DMS153 (cell line): ENCODE data around the gene RBMS1.
A peak's percentile ranks its signal among the peaks of the same experiment; 100 is the strongest.

Experiments
- DNase-seq: peaks from one replicate; lab custom pipeline; 2025; lab: John Stamatoyannopoulos, UW

The RBMS1 gene

GRCh38 chr2:160301420-160301819 lies 192.2 kb downstream of the RBMS1 start:
- no peak for DNase-seq

DNA sequence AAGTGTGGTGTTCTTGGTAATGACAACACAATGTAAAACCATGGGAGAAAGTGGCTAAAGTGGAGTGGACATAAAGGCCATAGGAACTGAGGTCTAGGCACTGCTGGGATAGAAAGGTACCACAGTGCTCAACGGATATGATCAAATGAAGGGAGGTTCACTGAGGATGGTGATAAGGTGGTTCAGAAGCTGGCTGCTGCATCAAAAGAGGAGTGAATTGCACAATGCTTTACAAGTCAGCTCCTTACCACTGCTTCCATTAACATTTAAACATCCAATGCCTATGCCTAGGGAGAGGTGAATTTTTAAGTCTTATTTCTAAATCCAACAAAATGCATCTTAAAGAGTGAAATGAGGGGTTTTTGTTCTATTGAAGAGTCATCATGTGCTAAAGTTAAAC lies 193.4 kb downstream of the RBMS1 start:
- DNase-seq, result no peak

DNA sequence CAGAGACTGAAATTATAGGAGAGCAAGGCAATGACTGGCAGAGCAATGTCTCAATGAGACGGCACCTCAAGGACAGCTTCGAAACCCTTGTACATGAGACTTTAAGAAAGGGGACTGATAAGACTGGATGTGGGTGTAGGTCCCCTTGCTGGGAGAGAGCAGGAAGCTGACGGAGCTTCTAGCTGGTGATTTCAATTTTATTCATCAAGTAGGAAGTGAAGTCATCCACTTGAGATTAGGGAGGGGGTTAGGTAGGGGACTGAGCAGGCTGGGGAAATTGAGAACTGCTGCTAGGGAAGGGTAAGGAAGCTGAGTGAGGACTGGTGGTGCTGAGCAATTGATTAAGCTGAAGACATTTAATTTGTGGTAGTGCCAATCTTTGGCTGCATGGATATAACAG lies 194.1 kb downstream of the RBMS1 start:
- no peak for DNase-seq

GRCh38 chr2:160298960-160299359 lies 194.6 kb downstream of the RBMS1 start:
- no peak for DNase-seq

DNA sequence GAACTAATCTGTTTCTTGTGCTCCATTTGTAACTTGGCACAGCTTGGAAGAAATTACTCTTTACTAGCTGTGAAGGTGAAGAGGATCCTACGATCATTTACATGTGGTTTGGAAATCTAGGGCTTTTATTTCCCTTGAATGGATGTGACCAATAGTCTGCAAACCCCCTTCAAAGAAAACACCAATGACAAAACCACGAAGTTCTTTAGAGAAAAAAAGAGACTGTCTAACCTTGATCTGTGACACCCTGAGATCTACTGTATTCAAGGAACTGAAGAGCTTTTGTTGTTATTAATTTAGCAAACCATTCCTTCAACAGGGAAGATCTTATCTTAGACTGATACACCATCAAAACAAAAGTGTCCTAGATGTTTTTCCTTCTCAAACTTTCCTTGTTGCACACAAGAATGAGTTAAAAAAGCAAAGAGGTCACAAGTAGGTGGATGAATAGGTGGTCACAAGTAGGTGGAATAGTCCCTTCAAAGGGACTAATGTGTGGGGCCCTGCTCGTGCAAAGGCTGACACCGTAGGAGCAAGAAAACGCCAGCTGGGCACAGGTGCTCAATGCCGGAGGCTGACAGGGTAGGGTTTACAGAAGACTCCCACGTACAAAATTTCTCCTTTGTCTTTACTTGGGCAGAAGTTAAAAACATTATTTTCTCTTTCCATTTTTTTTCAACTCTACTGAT lies 197.9 kb downstream of the RBMS1 start:
- no peak for DNase-seq

- DNase-seq, result no peak
Measured at GRCh38 chr2:160294889-160295288, 198.7 kb downstream of the RBMS1 start.

- DNase-seq, result no peak
Measured at GRCh38 chr2:160294339-160294803, 199.2 kb downstream of the RBMS1 start.

GRCh38 chr2:160293391-160294091 lies 200.1 kb downstream of the RBMS1 start:
- DNase-seq, result no peak

DNA sequence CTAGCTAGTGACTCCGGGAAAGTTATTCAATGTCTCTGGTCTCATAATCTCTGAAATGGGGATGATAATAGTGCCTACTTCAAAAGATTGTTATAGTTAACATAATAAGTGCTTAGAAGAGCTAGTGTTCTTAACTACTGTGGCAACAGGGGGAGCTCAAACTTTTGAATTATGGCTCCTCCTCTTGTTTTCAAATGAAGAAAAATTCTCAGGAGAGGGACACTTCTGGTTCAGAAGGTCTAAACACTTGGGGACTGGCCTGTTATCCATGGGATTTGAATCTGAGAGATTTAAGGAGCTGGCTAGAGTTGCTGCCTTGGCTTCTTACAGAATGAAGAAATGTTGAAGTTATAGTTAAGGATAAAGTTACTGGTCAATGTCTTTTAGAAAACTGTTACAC lies 201.4 kb downstream of the RBMS1 start:
- DNase-seq, result no peak

DNA sequence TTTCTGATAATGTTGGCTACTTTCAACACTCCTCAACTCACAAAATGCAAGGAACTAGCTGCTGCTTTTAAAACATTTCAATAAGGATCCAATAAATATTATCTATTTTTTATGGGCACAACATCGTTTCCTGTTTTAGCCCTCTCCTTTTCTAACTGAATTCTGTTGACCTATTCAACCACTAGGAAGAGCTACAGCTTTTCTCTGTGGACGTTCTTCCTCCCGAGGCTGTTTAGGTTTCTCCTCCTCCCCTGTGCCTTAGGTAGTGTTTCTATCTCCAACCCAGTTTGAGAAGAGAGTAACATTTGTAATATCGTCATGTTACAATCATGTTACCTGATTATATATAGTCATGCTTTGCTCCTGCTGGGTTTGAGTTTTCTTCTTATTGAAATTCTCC lies 202.2 kb downstream of the RBMS1 start:
- no peak for DNase-seq

DNA sequence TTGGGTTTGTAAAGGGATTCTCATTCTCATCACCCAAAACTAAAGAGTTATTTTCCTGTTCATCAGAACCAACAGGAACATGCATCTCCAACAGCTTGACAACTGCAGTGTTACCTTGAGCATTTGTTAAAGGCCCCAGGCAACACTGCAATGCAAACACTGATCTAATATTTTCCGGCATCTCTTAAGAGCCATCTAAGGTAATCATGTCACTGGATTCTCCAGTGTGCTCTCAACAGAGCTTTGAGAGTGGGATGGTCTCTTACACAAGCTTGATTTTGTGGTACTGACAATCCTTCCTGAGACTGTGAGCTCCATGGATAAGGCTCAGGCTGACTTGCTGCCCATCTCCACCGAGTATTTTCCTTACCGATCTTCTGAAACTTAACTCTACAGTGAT lies 203.0 kb downstream of the RBMS1 start:
- peak; percentile 81 for DNase-seq

GRCh38 chr2:160289831-160290230 lies 203.8 kb downstream of the RBMS1 start:
- DNase-seq, result no peak

- no peak for DNase-seq
Measured at GRCh38 chr2:160289126-160289525, 204.5 kb downstream of the RBMS1 start.

DNA sequence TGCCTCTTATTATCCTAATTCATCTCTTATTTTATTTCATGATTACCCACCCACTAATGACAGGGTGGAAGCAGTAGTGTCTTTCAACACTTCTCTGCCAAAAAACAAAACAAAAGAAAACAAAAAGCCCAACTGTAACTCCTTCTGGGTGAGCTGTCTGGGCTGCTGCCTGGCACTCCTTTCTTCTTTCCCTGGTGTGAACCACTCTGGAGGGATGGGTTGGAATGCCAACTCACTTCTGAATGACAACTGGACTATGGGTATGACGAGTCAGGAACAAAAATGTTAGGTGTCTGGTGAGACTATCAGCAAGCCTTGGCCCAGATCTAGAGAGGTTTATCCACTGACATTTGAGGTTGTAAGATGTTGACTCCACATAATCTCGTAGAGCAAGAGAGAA lies 205.3 kb downstream of the RBMS1 start:
- DNase-seq, result no peak

- no peak for DNase-seq
Measured at GRCh38 chr2:160287476-160287875, 206.1 kb downstream of the RBMS1 start.

- DNase-seq, result no peak
Measured at GRCh38 chr2:160286551-160286950, 207.1 kb downstream of the RBMS1 start.

- DNase-seq, result no peak
Measured at GRCh38 chr2:160283675-160284074, 209.9 kb downstream of the RBMS1 start.

DNA sequence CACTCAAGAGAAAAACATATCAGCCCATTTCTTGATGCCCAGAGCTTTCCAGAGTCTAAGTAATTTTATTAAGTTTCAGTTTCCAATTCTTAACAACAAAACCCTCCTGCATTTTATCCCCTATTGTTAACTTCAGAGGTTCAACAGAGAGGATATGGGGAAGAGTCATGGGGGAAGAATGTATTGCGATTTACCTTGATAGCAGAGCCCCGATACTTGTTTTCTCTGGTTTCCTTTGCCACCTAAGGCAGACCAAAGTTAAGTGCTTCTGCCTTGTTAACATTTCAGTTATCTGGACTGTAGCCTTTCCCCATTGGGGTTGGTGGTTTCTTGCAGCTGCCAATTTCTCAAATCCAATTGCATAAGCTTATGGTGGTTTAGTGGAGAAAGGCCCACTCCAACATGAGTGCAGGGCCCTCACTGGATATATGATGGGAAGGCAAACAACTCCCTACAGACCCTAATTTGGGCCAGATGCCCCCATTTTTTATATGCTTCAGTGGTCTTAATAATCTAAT lies 211.5 kb downstream of the RBMS1 start:
- DNase-seq, result no peak

- no peak for DNase-seq
Measured at GRCh38 chr2:160281213-160281612, 212.4 kb downstream of the RBMS1 start.

DNA sequence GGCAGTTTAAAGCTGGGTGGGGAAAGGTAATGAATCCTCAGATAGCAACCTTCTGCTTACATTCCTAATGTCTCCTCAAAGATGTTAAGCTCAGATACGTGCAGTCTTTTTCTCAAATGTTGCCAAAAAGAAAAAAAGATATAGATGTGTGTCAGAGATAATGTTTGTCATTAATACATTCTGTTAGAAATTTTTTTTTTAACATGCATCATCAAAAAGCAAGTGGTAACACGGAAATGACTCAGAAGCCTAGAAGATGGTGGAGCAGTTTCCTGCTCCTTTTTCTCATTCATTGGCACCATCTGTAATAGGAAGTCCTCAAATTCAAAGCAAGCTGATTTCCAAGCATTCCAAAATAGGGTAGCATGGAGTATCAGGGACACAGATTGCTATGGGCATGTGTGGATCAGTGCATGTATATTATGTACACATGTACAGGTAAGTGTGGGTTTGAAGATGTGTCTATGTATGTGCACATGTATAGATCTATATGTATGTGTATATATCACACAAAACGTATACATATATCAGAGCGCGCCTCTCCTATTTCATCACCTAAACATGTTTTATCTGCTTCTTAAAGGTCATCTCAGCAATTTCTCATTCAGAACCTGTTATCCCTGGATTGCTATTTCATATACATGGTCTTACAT lies 213.7 kb downstream of the RBMS1 start:
- DNase-seq, result no peak

DNA sequence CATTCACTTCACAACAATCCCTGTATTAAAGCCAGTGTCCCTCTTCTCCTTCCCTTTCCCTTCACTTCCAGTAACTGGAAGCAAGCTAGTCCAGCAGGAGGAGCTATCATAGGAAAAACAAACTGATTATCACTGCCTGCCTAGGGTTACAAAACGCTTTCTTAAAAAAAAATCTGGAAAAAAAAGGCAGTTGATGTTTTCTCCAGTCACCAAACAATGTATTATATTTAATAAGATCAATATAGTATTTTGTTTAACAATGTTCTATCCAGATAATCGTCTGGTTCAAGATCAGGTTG lies 214.8 kb downstream of the RBMS1 start:
- DNase-seq, result no peak

- DNase-seq, result no peak
Measured at GRCh38 chr2:160278101-160278878, 215.3 kb downstream of the RBMS1 start.
